Stimulated activated CD8-positive, alpha-beta memory T cell treated with anti-CD3 and anti-CD28 coated beads, Interleukin-2, amount 100 ng/mL, for 48 hours (primary cell): ENCODE results near the gene EPS15.
"Not testable (repeated sequence)": the region's sequence is repeated elsewhere in the genome, so short reads cannot be mapped to it uniquely, and the experiment has no call there.

Source experiments
- DNase-seq, 2 donors: peaks; one replicate each; pipeline ENCODE4 v3.0.0-alpha.2; 2020; ENCODE audit warnings: low read depth in 2 of 2

Gene EPS15

GRCh38 chr1:51336711-51337110, 182.4 kb downstream of the EPS15 start:
- DNase-seq, result no peak

- no peak for DNase-seq
These were observed 183.1 kb downstream of the EPS15 start for GRCh38 chr1:51336004-51336403.

- DNase-seq, result no peak
These were observed 187.6 kb downstream of the EPS15 start for GRCh38 chr1:51331206-51332100.

GRCh38 chr1:51330331-51331201, 188.5 kb downstream of the EPS15 start, which contains the start of gene TTC39A:
TSS of gene TTC39A (minus strand) at chr1:51330562. CDS start at chr1:51330477, 85 bp downstream.
- DNase-seq, result no peak

- DNase-seq, result no peak
These were observed 189.4 kb downstream of the EPS15 start for GRCh38 chr1:51329443-51330325.

GRCh38 chr1:51328926-51329325, 190.1 kb downstream of the EPS15 start:
- no peak for DNase-seq

- no peak for DNase-seq
These were observed 190.8 kb downstream of the EPS15 start for GRCh38 chr1:51328279-51328678.

- no peak for DNase-seq
These were observed 191.7 kb downstream of the EPS15 start for GRCh38 chr1:51327386-51327785.

- DNase-seq, result no peak
These were observed 192.2 kb downstream of the EPS15 start for GRCh38 chr1:51326839-51327238.

- no peak for DNase-seq
These were observed 192.9 kb downstream of the EPS15 start for GRCh38 chr1:51325878-51326755.

- no peak for DNase-seq
These were observed 193.7 kb downstream of the EPS15 start for GRCh38 chr1:51325391-51325790.

- DNase-seq, result not testable (repeated sequence)
These were observed 194.1 kb downstream of the EPS15 start for GRCh38 chr1:51325011-51325385.

- DNase-seq, result no peak
These were observed 194.6 kb downstream of the EPS15 start for GRCh38 chr1:51324251-51325010.

- DNase-seq, result no peak
These were observed 195.3 kb downstream of the EPS15 start for GRCh38 chr1:51323778-51324177.

GRCh38 chr1:51322417-51323101, 196.5 kb downstream of the EPS15 start:
- no peak for DNase-seq

- DNase-seq, result no peak
These were observed 197.2 kb downstream of the EPS15 start for GRCh38 chr1:51321924-51322280.

- no peak for DNase-seq
These were observed 197.8 kb downstream of the EPS15 start for GRCh38 chr1:51320967-51321923.

GRCh38 chr1:51317798-51318197, 201.3 kb downstream of the EPS15 start:
- no peak for DNase-seq
